ENCODE data around the gene NCBP3. TPM values are rescaled to one million over a fixed set of nuclear protein-coding genes. Genes with fewer than 3 reads are reported as not detected.

The NCBP3 gene
- total RNA-seq, 1 donor from 2014 or later, result 34.9 TPM

DNA sequence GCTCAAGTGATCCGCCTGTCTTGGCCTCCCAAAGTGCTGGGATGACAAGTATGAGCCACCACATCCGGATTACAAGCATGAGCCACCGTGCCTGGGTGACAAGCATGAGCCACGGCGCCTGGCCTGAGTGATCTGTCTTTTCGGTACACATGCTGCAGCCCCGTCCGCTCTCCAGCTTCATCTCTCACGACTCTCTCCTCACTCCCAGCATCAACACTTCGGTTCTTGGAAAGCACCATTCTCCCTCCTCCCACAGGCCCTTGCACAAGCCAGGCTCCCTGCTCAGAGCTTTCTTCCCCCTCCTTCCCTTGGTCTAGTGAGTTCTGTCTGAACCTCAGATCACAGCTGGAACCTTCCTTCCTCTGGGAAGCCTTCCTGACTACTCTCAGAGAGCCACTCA, 6.5 kb upstream of the NCBP3 start:
- Histone ChIP-seq H3K4me3 (no peak overlapping the region), H3K27me3 (no peaks in the 10 kb centered on the region), H3K9me3 (no peaks in the 10 kb centered on the region), H3K36me3 (no peaks in the 10 kb centered on the region), H3K4me1 (no peaks in the 10 kb centered on the region), H3K27ac (no peak overlapping the region)
- DNase-seq, result no peak
- TF ChIP-seq, protein P1, sequence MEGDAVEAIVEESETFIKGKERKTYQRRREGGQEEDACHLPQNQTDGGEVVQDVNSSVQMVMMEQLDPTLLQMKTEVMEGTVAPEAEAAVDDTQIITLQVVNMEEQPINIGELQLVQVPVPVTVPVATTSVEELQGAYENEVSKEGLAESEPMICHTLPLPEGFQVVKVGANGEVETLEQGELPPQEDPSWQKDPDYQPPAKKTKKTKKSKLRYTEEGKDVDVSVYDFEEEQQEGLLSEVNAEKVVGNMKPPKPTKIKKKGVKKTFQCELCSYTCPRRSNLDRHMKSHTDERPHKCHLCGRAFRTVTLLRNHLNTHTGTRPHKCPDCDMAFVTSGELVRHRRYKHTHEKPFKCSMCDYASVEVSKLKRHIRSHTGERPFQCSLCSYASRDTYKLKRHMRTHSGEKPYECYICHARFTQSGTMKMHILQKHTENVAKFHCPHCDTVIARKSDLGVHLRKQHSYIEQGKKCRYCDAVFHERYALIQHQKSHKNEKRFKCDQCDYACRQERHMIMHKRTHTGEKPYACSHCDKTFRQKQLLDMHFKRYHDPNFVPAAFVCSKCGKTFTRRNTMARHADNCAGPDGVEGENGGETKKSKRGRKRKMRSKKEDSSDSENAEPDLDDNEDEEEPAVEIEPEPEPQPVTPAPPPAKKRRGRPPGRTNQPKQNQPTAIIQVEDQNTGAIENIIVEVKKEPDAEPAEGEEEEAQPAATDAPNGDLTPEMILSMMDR (IDR thresholded peaks at IDR 0.05), result no peak
- intact Hi-C loops (cut with DNase I), result no loop called here
- no peak for ATAC-seq

DNA sequence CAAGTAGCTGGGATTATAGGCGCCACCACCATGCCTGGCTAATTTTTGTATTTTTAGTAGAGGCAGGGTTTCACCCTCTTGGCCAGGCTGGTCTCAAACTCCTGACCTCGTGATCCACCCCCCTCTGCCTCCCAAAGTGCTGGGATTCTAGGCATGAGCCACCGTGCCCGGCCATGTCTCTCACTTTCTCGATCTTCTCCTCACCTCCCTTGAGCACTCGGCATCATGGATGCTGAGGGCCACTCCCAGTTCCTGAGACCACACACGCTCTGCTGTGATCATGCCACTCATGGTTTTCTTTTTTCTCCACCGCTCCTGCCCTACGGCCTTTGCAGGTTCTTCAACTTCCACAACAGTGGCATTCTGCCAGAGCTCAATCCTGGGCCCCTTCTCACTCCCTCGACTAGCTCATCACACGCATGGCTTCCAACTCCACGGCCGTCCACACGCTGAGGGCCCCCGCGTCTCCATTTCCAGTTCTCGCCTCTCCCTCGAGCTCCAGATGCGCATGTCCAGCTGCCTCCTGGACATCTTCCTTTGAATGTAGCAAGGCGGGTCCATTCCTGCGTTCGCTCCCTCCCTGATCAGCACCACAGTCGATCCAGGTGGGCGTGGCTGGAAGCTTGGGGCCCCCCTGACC, 5.5 kb upstream of the NCBP3 start:
- H3K36me3 ChIP-seq, result no peaks in the 10 kb centered on the region
- no peaks in the 10 kb centered on the region for H3K27me3 ChIP-seq
- intact Hi-C loops (cut with DNase I), result no loop called here
- peaks cover under 1% of the 10 kb centered on the region for H3K4me1 ChIP-seq
- no peaks in the 10 kb centered on the region for H3K9me3 ChIP-seq
- no peak overlapping the region for H3K4me3 ChIP-seq
- ATAC-seq, result no peak
- DNase-seq, result no peak
- no peak overlapping the region for H3K27ac ChIP-seq
- TF ChIP-seq, protein P1 (IDR thresholded peaks at IDR 0.05), result no peak

DNA sequence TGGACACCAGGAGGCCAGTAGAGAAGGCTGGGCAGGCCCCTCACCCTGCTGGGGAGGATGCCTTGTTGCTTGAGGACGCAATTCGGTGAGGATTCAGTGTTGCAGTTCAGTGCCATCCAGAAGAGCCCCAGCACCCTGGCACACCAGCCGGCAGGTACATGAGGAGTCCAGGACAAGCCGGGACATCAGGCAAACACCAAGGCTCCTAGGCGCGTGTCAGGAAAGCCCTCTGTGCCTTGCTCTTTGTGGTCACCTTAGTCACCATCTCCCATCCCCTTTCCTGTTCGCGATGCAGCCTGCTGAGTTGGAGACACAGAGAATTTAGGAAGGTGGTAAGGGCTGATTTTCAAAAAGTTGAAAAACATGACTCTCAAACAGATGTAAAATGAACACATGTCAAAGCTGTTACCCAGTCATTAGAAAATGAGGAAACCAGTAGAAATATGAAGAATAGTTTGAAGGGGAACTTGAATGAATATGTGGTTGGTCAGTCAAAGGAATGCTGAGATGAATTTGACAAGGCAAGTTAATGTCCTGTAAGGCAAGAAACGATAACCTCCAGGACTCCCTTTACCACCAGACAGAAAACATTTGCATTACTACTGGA, 2.3 kb upstream of the NCBP3 start:
- ATAC-seq (no peak), DNase-seq (no peak)
- no peaks in the 10 kb centered on the region for H3K27me3 ChIP-seq
- H3K9me3 ChIP-seq, result no peaks in the 10 kb centered on the region
- peaks cover 19% of the 10 kb centered on the region for H3K4me1 ChIP-seq
- no peak overlapping the region for H3K4me3 ChIP-seq
- no peak overlapping the region for H3K27ac ChIP-seq
- TF ChIP-seq, protein P1 (IDR thresholded peaks at IDR 0.05), result no peak
- intact Hi-C loops (cut with DNase I), result no loop called here
- H3K36me3 ChIP-seq, result no peaks in the 10 kb centered on the region

DNA sequence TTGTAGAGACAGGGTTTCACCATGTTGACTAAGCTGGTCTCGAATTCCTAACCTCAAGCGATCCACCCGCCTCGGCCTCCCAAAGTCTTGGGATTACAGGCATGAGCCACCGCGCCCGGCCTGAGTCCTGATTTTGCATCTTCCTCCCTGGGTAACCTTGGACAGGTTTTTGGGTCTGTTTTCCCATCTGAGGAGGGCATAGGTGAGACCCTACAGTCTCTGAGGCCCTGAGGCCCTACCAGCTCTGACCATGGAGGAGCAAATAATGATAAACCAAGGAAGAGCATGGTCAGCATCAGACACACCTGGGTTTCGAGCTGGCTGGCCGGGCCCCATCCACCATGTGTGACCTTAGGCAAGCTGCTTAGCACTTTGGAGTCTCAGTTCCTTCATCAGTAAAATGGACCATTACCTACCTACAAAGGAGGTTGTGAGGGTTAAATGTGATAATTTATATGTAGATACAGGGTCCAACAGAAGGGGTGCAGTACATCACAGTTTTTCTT, 1.2 kb upstream of the NCBP3 start:
- intact Hi-C loops (cut with DNase I), result no loop called here
- Histone ChIP-seq H3K27me3 (no peaks in the 10 kb centered on the region), H3K9me3 (no peaks in the 10 kb centered on the region), H3K4me1 (peaks cover 19% of the 10 kb centered on the region), H3K27ac (no peak overlapping the region), H3K36me3 (peaks cover 7% of the 10 kb centered on the region), H3K4me3 (no peak overlapping the region)
- TF ChIP-seq, protein P1 (IDR thresholded peaks at IDR 0.05), result no peak
- ATAC-seq (no peak), DNase-seq (no peak)

DNA sequence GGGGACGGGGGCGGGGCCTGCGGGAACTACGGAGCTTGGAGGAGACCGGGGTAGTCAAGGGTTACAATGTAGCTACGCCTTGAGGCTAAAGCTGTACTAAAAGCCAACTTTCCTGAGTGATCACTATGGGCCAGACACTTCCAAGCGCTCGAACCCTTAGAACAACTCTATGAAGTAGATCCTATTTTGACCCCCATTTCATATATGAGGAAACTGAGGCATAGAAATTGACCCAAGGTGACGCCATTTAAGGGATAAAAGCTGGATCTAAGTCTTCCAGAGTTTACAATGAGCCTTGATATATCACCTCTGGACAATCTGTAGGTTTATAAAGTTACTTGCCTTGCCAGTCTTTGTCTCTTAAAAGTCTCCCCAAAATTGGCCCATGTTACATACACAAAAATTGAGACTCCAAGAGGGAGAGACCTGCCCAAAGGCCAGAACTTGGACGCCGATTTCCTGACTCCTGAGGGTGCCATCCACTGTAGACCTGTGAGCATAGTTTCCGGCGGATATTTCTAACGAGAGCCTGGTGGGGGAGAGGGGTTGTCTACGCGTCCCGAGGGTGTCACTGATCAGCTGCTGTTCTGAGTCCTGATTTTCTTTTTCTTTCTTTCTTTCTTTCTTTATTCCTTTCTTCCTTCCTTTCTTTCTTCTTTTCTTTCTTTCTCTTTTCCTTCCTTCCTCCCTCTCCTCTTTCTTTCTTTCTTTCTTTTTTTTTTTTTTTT, 555 bp upstream of the NCBP3 start:
- DNase-seq (no peak), ATAC-seq (no peak)
- intact Hi-C loops (cut with DNase I), result no loop called here
- Histone ChIP-seq H3K4me3 (peak overlapping the region; percentile 86), H3K9me3 (no peaks in the 10 kb centered on the region), H3K4me1 (peaks cover 19% of the 10 kb centered on the region), H3K27me3 (no peaks in the 10 kb centered on the region), H3K27ac (no peak overlapping the region), H3K36me3 (peaks cover 14% of the 10 kb centered on the region)
- TF ChIP-seq, protein P1 (IDR thresholded peaks at IDR 0.05), result no peak

Data from upper lobe of right lung (tissue), 1 donor.